Measurements from ENCODE around the gene CORO7.

The CORO7 gene

DNA sequence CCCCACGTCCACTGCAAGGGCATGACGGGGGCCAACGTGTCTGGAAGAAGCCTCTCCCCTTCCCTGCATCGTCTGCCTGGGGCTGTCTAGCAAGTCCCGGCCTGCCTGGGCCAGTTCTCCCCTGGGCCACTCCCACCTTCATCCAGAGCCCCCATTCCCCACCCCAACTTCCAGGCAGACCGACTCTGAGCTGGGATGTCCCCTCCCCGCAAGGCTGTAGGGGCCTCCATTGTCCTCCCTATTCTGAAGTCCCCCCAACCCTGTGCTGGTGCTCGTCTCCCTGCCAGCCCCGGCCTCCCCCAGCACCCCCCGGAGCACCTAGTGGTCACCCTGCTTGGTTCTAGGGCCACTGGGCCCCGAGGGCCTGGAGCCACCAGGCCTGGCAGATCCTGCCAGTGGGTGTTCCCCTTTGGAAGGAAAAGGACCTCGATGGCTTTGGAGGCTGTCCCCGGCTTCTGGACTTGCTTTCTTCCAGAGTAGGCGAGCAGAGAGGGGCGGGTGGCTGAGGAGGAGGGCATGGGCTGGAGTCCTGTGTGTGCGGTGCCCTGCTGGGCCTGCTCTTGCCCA is 95.7 kb downstream of the CORO7 start:
- DNase-seq (ENCODE audit: extremely low spot score), result no peak
- CTCF ChIA-PET, result no interaction called here
- TF ChIP-seq FOXM1 (IDR thresholded peaks at IDR 0.05; ENCODE audit: borderline replicate concordance), result no peak
- no peak for TF ChIP-seq ARNT (IDR thresholded peaks at IDR 0.05)
- TF ChIP-seq FOXA1 (IDR thresholded peaks at IDR 0.05), result no peak
- TF ChIP-seq LEF1 (IDR thresholded peaks at IDR 0.05; ENCODE audit: borderline replicate concordance), result no peak
- TF ChIP-seq L3MBTL2 (conservative IDR thresholded peaks at IDR 0.05), result no peak
- no peak for TF ChIP-seq ELF4 (IDR thresholded peaks at IDR 0.05)
- no peak for TF ChIP-seq NFRKB (IDR thresholded peaks at IDR 0.05)
- no peak for TF ChIP-seq HDGF (IDR thresholded peaks at IDR 0.05; ENCODE audit: borderline replicate concordance)
- TF ChIP-seq, protein P1, sequence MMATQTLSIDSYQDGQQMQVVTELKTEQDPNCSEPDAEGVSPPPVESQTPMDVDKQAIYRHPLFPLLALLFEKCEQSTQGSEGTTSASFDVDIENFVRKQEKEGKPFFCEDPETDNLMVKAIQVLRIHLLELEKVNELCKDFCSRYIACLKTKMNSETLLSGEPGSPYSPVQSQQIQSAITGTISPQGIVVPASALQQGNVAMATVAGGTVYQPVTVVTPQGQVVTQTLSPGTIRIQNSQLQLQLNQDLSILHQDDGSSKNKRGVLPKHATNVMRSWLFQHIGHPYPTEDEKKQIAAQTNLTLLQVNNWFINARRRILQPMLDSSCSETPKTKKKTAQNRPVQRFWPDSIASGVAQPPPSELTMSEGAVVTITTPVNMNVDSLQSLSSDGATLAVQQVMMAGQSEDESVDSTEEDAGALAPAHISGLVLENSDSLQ (IDR thresholded peaks at IDR 0.05), result no peak
- TF ChIP-seq SP1 (IDR thresholded peaks at IDR 0.05), result no peak
- TF ChIP-seq TARDBP (IDR thresholded peaks at IDR 0.05), result no peak
- POLR2A ChIA-PET, result no interaction called here

DNA sequence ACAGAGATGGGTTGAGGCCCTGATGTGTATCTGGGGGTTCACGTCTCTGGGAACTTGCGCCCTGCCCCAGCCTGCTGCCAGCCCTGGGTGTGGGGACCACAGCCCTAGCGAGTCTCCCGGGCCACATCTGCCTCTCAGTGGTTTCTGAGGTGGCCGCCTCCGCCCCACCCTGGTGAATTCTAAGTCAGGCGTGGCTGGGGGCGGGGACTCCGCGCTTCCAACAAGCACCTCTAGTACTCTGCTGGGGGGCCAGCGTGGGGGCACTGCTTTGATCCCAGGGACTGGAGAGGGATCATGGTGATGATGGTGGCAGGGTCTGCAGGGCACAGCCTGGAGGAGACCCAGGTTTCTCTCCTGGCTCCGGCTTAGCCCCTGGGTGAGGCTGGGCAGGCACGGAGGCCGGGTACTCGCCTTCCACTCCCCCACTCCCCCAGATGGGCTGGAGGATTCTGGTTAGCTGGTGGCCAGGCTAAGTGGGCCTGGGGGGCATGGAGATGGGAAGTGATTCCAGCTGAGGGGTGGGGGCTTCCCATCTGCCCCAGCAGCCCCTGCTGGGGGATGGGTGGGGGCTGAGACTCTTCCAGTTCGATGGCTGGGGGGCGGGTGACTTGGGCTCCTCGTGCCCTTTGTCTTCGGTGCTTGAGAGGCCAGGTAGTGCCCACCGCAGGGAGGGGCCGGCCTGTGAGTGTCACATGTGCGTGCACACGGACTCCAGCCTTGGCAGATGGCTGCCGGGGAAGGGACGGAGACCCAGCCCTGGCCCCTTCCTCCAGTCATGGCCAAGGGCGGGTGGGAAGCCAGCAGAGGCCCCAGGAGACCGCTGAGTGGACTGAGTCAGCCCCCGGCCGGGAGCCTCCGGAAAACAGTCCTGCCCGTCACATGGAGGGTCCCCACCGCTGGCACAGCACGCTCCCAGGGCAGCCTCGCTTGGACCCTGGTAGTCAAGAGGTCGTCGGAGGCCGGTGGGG is 96.7 kb downstream of the CORO7 start:
- no peak for DNase-seq (ENCODE audit: extremely low spot score)
- CTCF ChIA-PET, result interaction anchor here (1.3 kb wide), 1 partner anchor 66 kb away, joined by 4 read pairs; no protein-coding TSS in a partner anchor
- POLR2A ChIA-PET, result no interaction called here
- TF ChIP-seq BHLHE40 (IDR thresholded peaks at IDR 0.05; ENCODE audit: borderline replicate concordance) (no peak), TARDBP (IDR thresholded peaks at IDR 0.05) (no peak), SUZ12 (IDR thresholded peaks at IDR 0.05) (no peak), LEF1 (IDR thresholded peaks at IDR 0.05; ENCODE audit: borderline replicate concordance) (no peak), ARNT (IDR thresholded peaks at IDR 0.05) (no peak), FOXA1 (IDR thresholded peaks at IDR 0.05) (no peak), L3MBTL2 (conservative IDR thresholded peaks at IDR 0.05) (no peak), ELF4 (IDR thresholded peaks at IDR 0.05) (no peak), FOXM1 (IDR thresholded peaks at IDR 0.05; ENCODE audit: borderline replicate concordance) (no peak), ZNF384 (IDR thresholded peaks at IDR 0.05) (no peak), HDGF (IDR thresholded peaks at IDR 0.05; ENCODE audit: borderline replicate concordance) (no peak), FOXK2 (IDR thresholded peaks at IDR 0.05) (no peak), SP1 (IDR thresholded peaks at IDR 0.05) (no peak), CTBP1 (IDR thresholded peaks at IDR 0.05; ENCODE audit: borderline replicate concordance) (no peak), NFRKB (IDR thresholded peaks at IDR 0.05) (no peak)
- TF ChIP-seq, protein P1 (IDR thresholded peaks at IDR 0.05), result no peak

DNA sequence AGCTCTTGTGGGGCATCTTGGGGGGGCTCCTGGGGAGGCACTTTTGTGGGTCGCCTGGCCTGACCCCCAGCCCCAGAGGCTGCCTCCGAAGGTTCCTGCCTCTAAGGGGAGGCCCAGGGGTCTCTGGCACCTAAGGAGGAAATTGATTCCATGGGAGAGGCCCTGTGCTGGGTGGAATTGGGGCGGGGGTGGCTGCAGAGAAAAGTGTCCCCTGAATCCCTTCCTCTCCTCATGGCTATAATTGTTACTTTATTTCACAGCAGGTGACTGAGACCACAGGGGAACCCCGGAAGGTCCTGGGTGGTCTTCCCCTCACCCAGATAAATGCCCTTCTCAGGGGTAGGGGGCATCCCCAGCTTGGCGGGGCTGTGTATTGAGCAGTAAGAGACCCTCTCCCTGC is 97.4 kb downstream of the CORO7 start:
- ChIA-PET CTCF (interaction anchor here (1.3 kb wide), 1 partner anchor 65 kb away, joined by 4 read pairs; no protein-coding TSS in a partner anchor), POLR2A (no interaction called here)
- DNase-seq (ENCODE audit: extremely low spot score), result no peak
- TF ChIP-seq FOXA1 (IDR thresholded peaks at IDR 0.05), result no peak
- TF ChIP-seq NFRKB (IDR thresholded peaks at IDR 0.05), result no peak
- TF ChIP-seq HDGF (IDR thresholded peaks at IDR 0.05; ENCODE audit: borderline replicate concordance), result no peak
- no peak for TF ChIP-seq LEF1 (IDR thresholded peaks at IDR 0.05; ENCODE audit: borderline replicate concordance)
- no peak for TF ChIP-seq BHLHE40 (IDR thresholded peaks at IDR 0.05; ENCODE audit: borderline replicate concordance)
- no peak for TF ChIP-seq ARNT (IDR thresholded peaks at IDR 0.05)
- no peak for TF ChIP-seq SUZ12 (IDR thresholded peaks at IDR 0.05)
- TF ChIP-seq, protein P1 (IDR thresholded peaks at IDR 0.05), result no peak
- no peak for TF ChIP-seq L3MBTL2 (conservative IDR thresholded peaks at IDR 0.05)
- TF ChIP-seq FOXM1 (IDR thresholded peaks at IDR 0.05; ENCODE audit: borderline replicate concordance), result no peak

DNA sequence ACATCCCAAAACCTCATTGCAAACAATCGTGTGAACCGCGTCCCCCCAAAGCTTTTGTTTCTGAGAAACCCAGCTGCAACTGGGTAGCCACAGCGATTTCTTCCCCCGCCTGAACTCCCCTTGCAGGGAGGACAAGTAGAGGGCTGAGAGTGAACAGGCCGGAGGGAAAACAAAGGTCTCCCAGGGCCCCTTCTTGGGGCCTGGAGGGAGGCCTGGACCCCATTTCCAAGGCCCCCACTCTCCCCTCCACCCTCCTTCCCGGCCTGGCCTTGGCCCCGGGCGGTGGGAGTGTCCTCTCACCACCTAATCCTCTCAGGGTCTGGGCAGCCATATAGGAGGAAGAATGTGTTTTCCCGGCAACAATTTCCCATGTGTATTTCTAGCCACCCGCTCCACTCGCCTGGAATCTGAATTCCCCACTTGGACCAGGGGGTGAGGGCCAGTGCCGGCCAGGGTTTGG is 97.9 kb downstream of the CORO7 start:
- ChIA-PET CTCF (interaction anchor here (1.3 kb wide), 1 partner anchor 65 kb away, joined by 4 read pairs; no protein-coding TSS in a partner anchor), POLR2A (no interaction called here)
- DNase-seq (ENCODE audit: extremely low spot score), result no peak
- TF ChIP-seq ZNF384 (IDR thresholded peaks at IDR 0.05), result no peak
- TF ChIP-seq LEF1 (IDR thresholded peaks at IDR 0.05; ENCODE audit: borderline replicate concordance), result no peak
- no peak for TF ChIP-seq ARNT (IDR thresholded peaks at IDR 0.05)
- no peak for TF ChIP-seq ELF4 (IDR thresholded peaks at IDR 0.05)
- TF ChIP-seq NFRKB (IDR thresholded peaks at IDR 0.05), result no peak
- TF ChIP-seq SUZ12 (IDR thresholded peaks at IDR 0.05), result no peak
- no peak for TF ChIP-seq L3MBTL2 (conservative IDR thresholded peaks at IDR 0.05)
- TF ChIP-seq SP1 (IDR thresholded peaks at IDR 0.05), result no peak
- no peak for TF ChIP-seq HDGF (IDR thresholded peaks at IDR 0.05; ENCODE audit: borderline replicate concordance)
- no peak for TF ChIP-seq FOXK2 (IDR thresholded peaks at IDR 0.05)
- TF ChIP-seq FOXA1 (IDR thresholded peaks at IDR 0.05), result no peak
- TF ChIP-seq, protein P1 (IDR thresholded peaks at IDR 0.05), result no peak
- no peak for TF ChIP-seq FOXM1 (IDR thresholded peaks at IDR 0.05; ENCODE audit: borderline replicate concordance)
- no peak for TF ChIP-seq BHLHE40 (IDR thresholded peaks at IDR 0.05; ENCODE audit: borderline replicate concordance)
- no peak for TF ChIP-seq TARDBP (IDR thresholded peaks at IDR 0.05)
- no peak for TF ChIP-seq CTBP1 (IDR thresholded peaks at IDR 0.05; ENCODE audit: borderline replicate concordance)
